ENCODE data around the gene DTX2.

GRCh38 chr7:76423666-76424412 is 37.7 kb upstream of the DTX2 start:
- TF ChIP-seq, protein P1, sequence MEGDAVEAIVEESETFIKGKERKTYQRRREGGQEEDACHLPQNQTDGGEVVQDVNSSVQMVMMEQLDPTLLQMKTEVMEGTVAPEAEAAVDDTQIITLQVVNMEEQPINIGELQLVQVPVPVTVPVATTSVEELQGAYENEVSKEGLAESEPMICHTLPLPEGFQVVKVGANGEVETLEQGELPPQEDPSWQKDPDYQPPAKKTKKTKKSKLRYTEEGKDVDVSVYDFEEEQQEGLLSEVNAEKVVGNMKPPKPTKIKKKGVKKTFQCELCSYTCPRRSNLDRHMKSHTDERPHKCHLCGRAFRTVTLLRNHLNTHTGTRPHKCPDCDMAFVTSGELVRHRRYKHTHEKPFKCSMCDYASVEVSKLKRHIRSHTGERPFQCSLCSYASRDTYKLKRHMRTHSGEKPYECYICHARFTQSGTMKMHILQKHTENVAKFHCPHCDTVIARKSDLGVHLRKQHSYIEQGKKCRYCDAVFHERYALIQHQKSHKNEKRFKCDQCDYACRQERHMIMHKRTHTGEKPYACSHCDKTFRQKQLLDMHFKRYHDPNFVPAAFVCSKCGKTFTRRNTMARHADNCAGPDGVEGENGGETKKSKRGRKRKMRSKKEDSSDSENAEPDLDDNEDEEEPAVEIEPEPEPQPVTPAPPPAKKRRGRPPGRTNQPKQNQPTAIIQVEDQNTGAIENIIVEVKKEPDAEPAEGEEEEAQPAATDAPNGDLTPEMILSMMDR (IDR thresholded peaks at IDR 0.05), result no peak
- TF ChIP-seq POLR2A (IDR thresholded peaks at IDR 0.05), result no peak

All from right lobe of liver (tissue), 4 donors.